ENCODE results near the gene PLVAP. TPM values are rescaled to one million over a fixed set of nuclear protein-coding genes. Genes with fewer than 3 reads are reported as not detected.

Gene PLVAP
- total RNA-seq, 1 donor from 2014 or later: 0.95 TPM

- peaks cover 5% of the 10 kb centered on the region for H3K36me3 Mint-ChIP-seq (ENCODE audit: low read depth, unreplicated experiment)
- Histone ChIP-seq H3K27me3 (ENCODE audit: insufficient read depth, low read length) (no peaks in the 10 kb centered on the region), H3K9ac (ENCODE audit: low read length) (no peak overlapping the region), H3K4me1 (ENCODE audit: insufficient read depth, low read length) (peaks cover 31% of the 10 kb centered on the region), H4K20me1 (ENCODE audit: insufficient read depth, low read length) (peaks cover 32% of the 10 kb centered on the region), H3K4me2 (ENCODE audit: low read length) (no peak overlapping the region), H2AFZ (ENCODE audit: low read depth, low read length) (no peak overlapping the region), H3K4me3 (ENCODE audit: insufficient read depth, low read depth, low read length) (no peak overlapping the region), H3K27ac (ENCODE audit: low read depth, low read length) (no peak overlapping the region), H3K9me3 (ENCODE audit: insufficient read depth, low read depth, low read length) (no peaks in the 10 kb centered on the region), H3K36me3 (ENCODE audit: insufficient read depth, low read length) (no peaks in the 10 kb centered on the region), H3K79me2 (ENCODE audit: insufficient read depth, low read length) (peaks cover 43% of the 10 kb centered on the region)
- H3K9me3 Mint-ChIP-seq (ENCODE audit: unreplicated experiment): no peaks in the 10 kb centered on the region
- H3K4me1 Mint-ChIP-seq (ENCODE audit: low read depth, unreplicated experiment): peaks cover 21% of the 10 kb centered on the region
- DNase-seq (ENCODE audit: low read depth) (no peak), FAIRE-seq (no peak)
- H3K27ac Mint-ChIP-seq (ENCODE audit: unreplicated experiment): peak overlapping the region; percentile 75
- H3K27me3 Mint-ChIP-seq (ENCODE audit: low read depth, unreplicated experiment): no peaks in the 10 kb centered on the region
- TF ChIP-seq CTCF (IDR thresholded peaks at IDR 0.05; ENCODE audit: insufficient read depth, low read depth, low read length) (no peak), EZH2 (IDR thresholded peaks at IDR 0.05; ENCODE audit: insufficient read depth, low read length) (no peak)
- H3K4me3 Mint-ChIP-seq (ENCODE audit: unreplicated experiment): peak overlapping the region; percentile 85
Measured at GRCh38 chr19:17307876-17308377, 69.2 kb downstream of the PLVAP start.

GRCh38 chr19:17306285-17306714, 70.8 kb downstream of the PLVAP start:
- Histone ChIP-seq H3K27ac (ENCODE audit: low read depth, low read length) (peak overlapping the region; percentile 61), H3K79me2 (ENCODE audit: insufficient read depth, low read length) (peaks cover 27% of the 10 kb centered on the region), H2AFZ (ENCODE audit: low read depth, low read length) (peak overlapping the region; percentile 90), H3K4me3 (ENCODE audit: insufficient read depth, low read depth, low read length) (peak overlapping the region; percentile 72), H3K27me3 (ENCODE audit: insufficient read depth, low read length) (no peaks in the 10 kb centered on the region), H3K9me3 (ENCODE audit: insufficient read depth, low read depth, low read length) (no peaks in the 10 kb centered on the region), H4K20me1 (ENCODE audit: insufficient read depth, low read length) (peaks cover 17% of the 10 kb centered on the region), H3K4me1 (ENCODE audit: insufficient read depth, low read length) (peaks cover 19% of the 10 kb centered on the region), H3K4me2 (ENCODE audit: low read length) (peak overlapping the region; percentile 93), H3K9ac (ENCODE audit: low read length) (peak overlapping the region; percentile 84), H3K36me3 (ENCODE audit: insufficient read depth, low read length) (no peaks in the 10 kb centered on the region)
- DNase-seq (ENCODE audit: low read depth) (no peak), FAIRE-seq (no peak)
- Mint-ChIP-seq H3K27ac (ENCODE audit: unreplicated experiment) (peak overlapping the region; percentile 15), H3K4me3 (ENCODE audit: unreplicated experiment) (peak overlapping the region; percentile 85), H3K9me3 (ENCODE audit: unreplicated experiment) (no peaks in the 10 kb centered on the region), H3K4me1 (ENCODE audit: low read depth, unreplicated experiment) (peaks cover 8% of the 10 kb centered on the region), H3K36me3 (ENCODE audit: low read depth, unreplicated experiment) (peaks cover 2% of the 10 kb centered on the region), H3K27me3 (ENCODE audit: low read depth, unreplicated experiment) (no peaks in the 10 kb centered on the region)
- TF ChIP-seq EZH2 (IDR thresholded peaks at IDR 0.05; ENCODE audit: insufficient read depth, low read length) (no peak), CTCF (IDR thresholded peaks at IDR 0.05; ENCODE audit: insufficient read depth, low read depth, low read length) (no peak)

GRCh38 chr19:17305517-17306284, 71.4 kb downstream of the PLVAP start, which contains the start of gene MRPL34:
Gene MRPL34 (plus strand): TSS chr19:17305872. CDS start chr19:17305893, 21 bp downstream.
- Histone ChIP-seq H3K27ac (ENCODE audit: low read depth, low read length) (peak within 1 kb of the TSS; percentile 61), H3K79me2 (ENCODE audit: insufficient read depth, low read length) (peaks cover 21% of the 10 kb centered on the region), H3K36me3 (ENCODE audit: insufficient read depth, low read length) (no peaks in the 10 kb centered on the region), H3K9me3 (ENCODE audit: insufficient read depth, low read depth, low read length) (no peaks in the 10 kb centered on the region), H3K4me3 (ENCODE audit: insufficient read depth, low read depth, low read length) (peak within 1 kb of the TSS; percentile 72), H3K4me1 (ENCODE audit: insufficient read depth, low read length) (peaks cover 18% of the 10 kb centered on the region), H2AFZ (ENCODE audit: low read depth, low read length) (peak within 1 kb of the TSS; percentile 90), H3K4me2 (ENCODE audit: low read length) (peak within 1 kb of the TSS; percentile 93), H4K20me1 (ENCODE audit: insufficient read depth, low read length) (peaks cover 11% of the 10 kb centered on the region), H3K9ac (ENCODE audit: low read length) (peak within 1 kb of the TSS; percentile 84), H3K27me3 (ENCODE audit: insufficient read depth, low read length) (no peaks in the 10 kb centered on the region)
- Mint-ChIP-seq H3K36me3 (ENCODE audit: low read depth, unreplicated experiment) (peaks cover 2% of the 10 kb centered on the region), H3K9me3 (ENCODE audit: unreplicated experiment) (no peaks in the 10 kb centered on the region), H3K4me1 (ENCODE audit: low read depth, unreplicated experiment) (peaks cover 4% of the 10 kb centered on the region), H3K27me3 (ENCODE audit: low read depth, unreplicated experiment) (no peaks in the 10 kb centered on the region), H3K27ac (ENCODE audit: unreplicated experiment) (peak within 1 kb of the TSS; percentile 84), H3K4me3 (ENCODE audit: unreplicated experiment) (peak within 1 kb of the TSS; percentile 85)
- FAIRE-seq: no peak
- peak; percentile 44 for TF ChIP-seq CTCF (IDR thresholded peaks at IDR 0.05; ENCODE audit: insufficient read depth, low read depth, low read length)
- no peak for TF ChIP-seq EZH2 (IDR thresholded peaks at IDR 0.05; ENCODE audit: insufficient read depth, low read length)
- peak; percentile 94 for DNase-seq (ENCODE audit: low read depth)
